GM18508 (cell line): Measurements from ENCODE around the gene ZFR.

ENCODE experiments used
- ATAC-seq: cut with Tn5 transposase; IDR thresholded peaks from one replicate; pipeline ENCODE4 v1.9.1; 2021; ENCODE audit warnings: moderate number of reproducible peaks; ENCODE audit not compliant: insufficient read depth, unreplicated experiment

ZFR gene

GRCh38 chr5:32444431-32445286 lies at the start of gene ZFR:
TSS of gene ZFR (minus strand) at chr5:32444740. CDS start at chr5:32444658, 82 bp downstream.
- peak; percentile 53 for ATAC-seq

DNA sequence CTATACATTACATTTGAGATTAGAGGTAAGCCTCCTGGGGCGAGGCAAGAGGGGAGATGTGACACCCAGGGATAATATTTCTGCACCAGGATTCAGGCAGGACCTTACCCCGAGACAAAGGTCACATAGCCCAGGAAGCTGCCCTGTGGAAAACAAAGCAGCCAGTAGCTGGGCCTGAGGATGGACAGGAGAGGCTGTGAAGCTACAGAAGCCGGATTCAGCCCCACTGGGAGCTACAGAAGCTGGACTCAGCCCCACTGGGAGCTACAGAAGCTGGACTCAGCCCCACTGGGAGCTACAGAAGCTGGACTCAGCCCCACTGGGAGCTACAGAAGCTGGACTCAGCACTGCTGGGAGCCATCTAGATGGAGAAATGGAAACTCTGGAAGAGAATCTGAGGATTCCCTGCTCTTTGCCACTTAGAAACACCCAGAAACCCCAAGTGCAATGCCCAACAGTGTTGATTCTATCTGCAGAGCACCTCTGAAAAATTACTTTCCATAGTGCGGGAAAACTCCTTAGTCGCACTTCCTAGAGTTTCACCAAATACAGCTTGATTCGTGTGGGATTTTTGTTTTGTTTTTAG lies 46.5 kb upstream of the ZFR start:
- no peak for ATAC-seq

DNA sequence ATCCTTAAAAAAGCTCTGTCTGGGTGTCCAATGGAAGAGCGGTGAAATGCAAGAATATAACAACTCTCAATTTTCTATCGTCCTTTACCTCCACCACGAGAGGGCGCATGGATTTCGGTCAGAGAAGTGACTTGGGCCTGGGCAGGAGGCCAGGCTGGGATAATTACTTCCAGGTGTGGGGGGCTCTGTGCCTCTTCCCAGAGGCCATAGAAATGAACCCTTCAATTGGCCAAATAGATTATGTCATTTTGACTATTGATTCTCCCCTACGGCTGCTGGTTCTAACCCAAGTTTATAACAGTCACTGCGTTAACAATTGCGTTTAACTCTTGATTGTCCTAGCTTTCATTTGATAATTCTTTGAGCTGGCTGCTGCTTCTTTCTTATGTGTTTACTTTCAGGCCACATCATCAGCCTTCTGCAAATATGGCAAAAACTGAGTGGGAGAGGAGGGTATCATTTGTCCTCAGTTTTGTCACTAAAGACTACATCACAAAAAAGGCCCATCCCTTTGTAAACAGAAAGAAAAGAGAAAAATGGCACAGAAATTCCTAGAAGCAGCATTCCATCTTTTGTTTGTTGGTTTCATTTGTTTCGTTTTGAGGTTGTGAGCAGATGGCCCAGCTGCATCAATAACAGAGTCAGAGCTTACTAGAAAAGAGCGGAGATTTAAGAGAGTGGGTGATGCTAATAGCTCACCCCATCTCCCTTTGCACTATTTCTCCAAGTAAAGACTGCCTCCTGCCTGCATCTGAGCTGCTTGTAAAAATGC lies 45.4 kb upstream of the ZFR start:
- no peak for ATAC-seq

DNA sequence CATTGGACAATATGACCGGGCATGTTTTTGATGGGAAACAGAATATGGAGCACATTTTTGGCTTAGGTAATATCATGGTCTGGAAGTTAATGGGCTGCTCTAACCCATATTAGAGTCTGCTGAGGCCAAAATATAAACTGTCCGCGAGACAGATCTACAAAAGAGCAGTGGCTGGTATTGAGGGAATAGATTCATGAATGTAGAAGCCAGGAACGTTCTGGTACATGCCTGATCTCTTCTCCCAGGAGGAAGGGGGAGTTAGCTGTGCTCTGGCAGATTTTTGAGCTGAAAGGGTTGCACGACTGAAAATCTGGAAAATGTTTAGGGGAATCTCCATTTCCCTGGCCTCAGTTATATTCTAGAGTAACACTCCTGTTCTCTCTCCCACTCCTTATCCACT lies 42.9 kb upstream of the ZFR start:
- ATAC-seq: no peak

- no peak for ATAC-seq
Measured at GRCh38 chr5:32487008-32487407, 42.5 kb upstream of the ZFR start.

- ATAC-seq: no peak
Measured at GRCh38 chr5:32482193-32482592, 37.7 kb upstream of the ZFR start.

DNA sequence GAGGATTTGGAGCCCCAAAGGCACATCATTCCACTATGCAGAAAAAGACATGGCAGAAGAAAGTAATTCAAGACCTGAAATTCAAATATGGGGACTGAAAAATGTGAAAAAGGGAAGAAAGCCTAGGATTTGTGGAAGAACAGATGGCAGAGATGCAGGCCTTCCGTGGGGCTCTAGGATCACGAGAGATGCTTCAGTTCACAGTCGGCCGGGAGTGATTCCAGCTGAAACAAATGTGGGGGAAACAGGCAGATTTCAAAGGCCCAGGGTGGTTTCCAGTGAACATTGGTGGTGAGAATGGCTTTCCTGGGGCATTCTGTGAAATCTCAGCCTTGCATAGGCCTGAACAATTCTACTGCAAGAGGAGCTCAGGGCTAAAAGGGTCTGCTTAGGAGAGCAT lies 34.6 kb upstream of the ZFR start:
- no peak for ATAC-seq

DNA sequence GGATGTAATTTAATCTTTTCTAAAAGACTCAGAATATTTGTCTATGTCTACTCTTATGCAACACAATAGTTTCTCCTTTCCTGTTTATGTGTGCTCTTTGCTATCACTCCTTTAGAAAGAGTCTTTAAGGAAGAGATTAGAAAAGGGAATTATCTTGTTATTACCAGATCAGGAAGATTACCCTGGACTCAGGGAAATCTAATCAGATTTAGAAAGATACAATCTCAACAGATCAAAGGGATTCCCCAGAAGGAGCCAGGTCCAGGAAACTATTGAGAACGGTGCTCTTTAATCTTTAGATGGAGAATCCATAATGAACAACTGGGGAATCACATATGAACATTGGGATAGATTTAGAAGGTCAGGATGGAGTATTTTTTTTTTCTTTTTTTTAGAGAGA lies 32.4 kb upstream of the ZFR start:
- ATAC-seq: no peak

- ATAC-seq: no peak
Measured at GRCh38 chr5:32475334-32476097, 31.0 kb upstream of the ZFR start.

DNA sequence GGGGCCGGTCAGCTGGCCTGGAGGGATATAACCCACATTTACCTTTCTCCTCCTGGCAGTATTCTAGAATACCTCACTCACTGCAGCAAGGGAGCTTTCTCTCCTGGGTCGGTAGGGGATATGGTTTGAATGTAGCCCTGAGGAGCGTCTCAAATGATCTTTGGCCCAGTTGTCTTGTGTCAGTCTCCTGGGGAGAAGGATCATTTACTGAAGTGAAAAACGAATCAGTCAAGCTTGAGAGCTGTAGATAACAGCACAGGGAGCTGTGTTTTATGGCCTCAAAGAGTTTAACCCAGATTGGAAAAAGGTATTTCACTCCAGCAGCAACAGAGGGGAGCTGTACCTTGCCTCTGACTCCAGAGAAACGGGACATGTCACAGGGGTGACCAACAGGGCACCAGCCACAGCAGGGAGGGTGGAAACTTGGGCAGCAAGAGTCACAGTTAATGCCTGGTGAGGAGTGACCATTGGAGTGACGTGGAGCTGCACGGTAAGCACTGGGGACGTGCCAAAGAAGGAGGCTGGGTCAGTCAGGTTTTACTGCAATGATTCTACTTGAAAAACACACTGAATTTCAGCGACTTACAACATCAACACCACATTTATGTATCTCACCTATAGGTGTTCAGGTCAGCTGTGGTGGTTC lies 29.8 kb upstream of the ZFR start:
- ATAC-seq: no peak

DNA sequence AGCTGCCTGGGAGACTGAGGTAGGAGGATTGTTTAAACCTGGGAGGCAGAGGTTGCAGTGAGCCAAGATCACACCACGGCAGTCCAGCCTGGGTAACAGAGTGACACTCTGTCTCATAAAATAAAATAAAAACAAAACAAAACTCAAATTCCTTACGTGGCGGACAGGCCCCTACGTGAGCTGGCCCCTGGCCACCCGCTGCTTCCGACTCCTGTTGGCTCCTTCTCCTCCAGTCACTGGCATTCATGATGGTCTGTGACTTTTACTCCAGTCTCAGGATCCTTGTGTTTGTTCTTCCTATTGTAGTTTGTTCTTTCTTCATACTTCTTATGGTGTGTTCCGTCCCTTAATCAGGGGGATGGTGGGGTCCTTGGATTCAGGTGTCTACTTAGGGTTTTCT lies 28.5 kb upstream of the ZFR start:
- ATAC-seq: no peak

DNA sequence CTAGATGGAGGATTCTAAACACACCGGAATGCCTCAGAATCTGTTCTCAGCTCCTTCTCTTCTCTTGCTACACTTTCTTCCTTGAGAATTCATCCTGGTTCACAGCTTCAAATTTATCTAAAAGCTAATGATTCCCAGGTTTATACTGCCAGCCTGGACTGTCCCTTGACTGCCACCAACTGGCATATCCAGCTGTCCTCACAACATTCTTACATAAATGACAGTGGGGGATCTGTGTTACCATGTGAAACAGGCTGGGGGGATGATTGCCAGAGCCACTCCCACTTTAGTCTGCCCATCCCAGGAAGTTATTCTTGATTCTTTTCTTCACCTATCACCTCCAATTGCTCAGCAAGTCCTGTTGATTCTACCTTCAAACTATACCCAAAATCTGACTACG lies 27.2 kb upstream of the ZFR start:
- no peak for ATAC-seq

DNA sequence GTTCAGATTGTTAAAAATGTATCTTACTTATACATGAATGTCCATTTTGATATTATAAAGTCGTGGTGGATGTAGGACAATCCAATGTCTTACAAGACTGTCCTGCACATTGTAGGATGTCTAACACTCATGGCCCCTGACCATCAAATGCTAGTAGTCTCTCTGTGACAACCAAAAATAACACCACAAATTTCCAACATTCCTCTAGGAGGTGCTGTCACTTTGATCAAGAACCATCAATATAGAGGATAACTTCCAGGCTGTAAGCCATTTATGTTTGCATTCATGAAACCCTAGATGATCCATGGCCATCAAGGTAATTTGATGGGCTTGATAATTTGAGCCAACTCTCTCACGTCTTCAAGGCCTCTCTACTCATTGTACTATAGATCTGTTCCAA lies 20.5 kb upstream of the ZFR start:
- ATAC-seq: no peak

- no peak for ATAC-seq
Measured at GRCh38 chr5:32462618-32463017, 18.1 kb upstream of the ZFR start.

- no peak for ATAC-seq
Measured at GRCh38 chr5:32461441-32462120, 17.0 kb upstream of the ZFR start.

GRCh38 chr5:32460702-32461101 lies 16.2 kb upstream of the ZFR start:
- ATAC-seq: no peak

DNA sequence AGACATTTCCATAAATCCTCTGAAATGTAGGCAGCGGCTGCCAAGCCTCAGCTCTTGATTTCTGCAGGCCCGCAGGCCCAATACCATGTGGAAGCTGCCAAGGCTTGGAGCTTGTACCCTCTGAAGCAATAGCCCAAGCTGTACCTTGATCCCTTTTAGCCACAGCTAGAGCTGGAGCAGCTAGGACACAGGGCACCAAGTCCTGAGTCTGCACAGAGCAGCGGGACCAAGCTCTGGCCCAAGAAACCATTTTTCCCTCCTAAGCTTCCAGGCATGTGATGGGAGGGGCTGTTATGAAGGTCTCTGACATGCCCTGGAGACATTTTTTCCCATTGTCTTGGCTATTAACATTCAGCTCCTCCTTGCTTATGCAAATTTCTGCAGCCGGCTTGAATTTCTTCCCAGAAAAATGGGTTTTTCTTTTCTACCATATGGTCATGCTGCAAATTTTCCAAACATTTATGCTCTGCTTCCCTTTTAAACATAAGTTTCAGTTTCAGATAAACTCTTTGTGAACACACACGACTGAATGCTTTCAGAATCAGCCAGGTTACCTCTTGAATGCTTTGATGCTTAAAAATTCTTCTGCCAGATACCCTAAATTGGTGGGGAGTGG lies 14.4 kb upstream of the ZFR start:
- ATAC-seq: no peak

DNA sequence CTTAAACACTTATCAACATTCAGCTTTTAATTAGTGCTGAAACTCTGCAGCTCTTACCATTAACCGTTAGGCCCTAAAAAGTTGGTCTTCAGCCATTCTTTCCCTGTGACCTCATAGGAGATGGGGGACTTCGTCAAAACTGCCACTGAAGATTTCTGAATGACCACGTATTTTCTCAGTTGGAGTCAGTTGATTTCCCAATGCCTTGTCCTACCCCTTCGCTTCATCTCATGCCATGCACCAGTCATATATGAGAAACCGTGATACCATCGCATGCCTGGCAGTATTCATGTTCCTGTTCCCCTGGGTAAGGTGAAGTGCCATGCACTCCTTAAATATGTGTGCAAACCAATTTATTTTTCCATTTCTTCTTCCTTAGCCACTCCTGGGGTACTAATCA lies 10.8 kb upstream of the ZFR start:
- no peak for ATAC-seq

- ATAC-seq: no peak
Measured at GRCh38 chr5:32454821-32455220, 10.3 kb upstream of the ZFR start.
